SKM-1 treated with dmso at 0.1 percent for 144 hours (cell line): ENCODE data around the gene NUP88.
"Not testable (repeated sequence)": the region's sequence is repeated elsewhere in the genome, so short reads cannot be mapped to it uniquely, and the experiment has no call there.

Experiments used
- DNase-seq: peaks from one replicate; lab custom pipeline; 2025; ENCODE audit not compliant: unreplicated experiment; lab: John Stamatoyannopoulos, UW

The NUP88 gene

GRCh38 chr17:5419356-5419958, at the start of gene NUP88:
Gene NUP88, minus strand, starts transcription at chr17:5419662. Its CDS starts 12 bp downstream, at chr17:5419650.
- peak; percentile 80 for DNase-seq

- DNase-seq, result no peak
Measured at GRCh38 chr17:5468075-5468473, 48.6 kb upstream of the NUP88 start.

- no peak for DNase-seq
Measured at GRCh38 chr17:5467416-5467815, 48.0 kb upstream of the NUP88 start.

GRCh38 chr17:5466295-5466694, 46.8 kb upstream of the NUP88 start:
- no peak for DNase-seq

GRCh38 chr17:5464717-5465507, 45.5 kb upstream of the NUP88 start:
- no peak for DNase-seq

GRCh38 chr17:5446786-5447185, 27.3 kb upstream of the NUP88 start:
- no peak for DNase-seq

- DNase-seq, result no peak
Measured at GRCh38 chr17:5444209-5444608, 24.7 kb upstream of the NUP88 start.

- no peak for DNase-seq
Measured at GRCh38 chr17:5443728-5444127, 24.3 kb upstream of the NUP88 start.

GRCh38 chr17:5439446-5439764, 19.9 kb upstream of the NUP88 start:
- DNase-seq, result no peak

- peak; percentile 78 for DNase-seq
Measured at GRCh38 chr17:5438716-5439445, 19.4 kb upstream of the NUP88 start, which contains the start of gene C1QBP. Gene C1QBP, minus strand, starts transcription at chr17:5439155. Its CDS starts 82 bp downstream, at chr17:5439073.

- DNase-seq, result no peak
Measured at GRCh38 chr17:5437721-5438317, 18.4 kb upstream of the NUP88 start.

- not testable (repeated sequence) for DNase-seq
Measured at GRCh38 chr17:5435781-5436315, 16.4 kb upstream of the NUP88 start.

- no peak for DNase-seq
Measured at GRCh38 chr17:5434984-5435383, 15.5 kb upstream of the NUP88 start.

- no peak for DNase-seq
Measured at GRCh38 chr17:5431949-5432556, 12.6 kb upstream of the NUP88 start.

- not testable (repeated sequence) for DNase-seq
Measured at GRCh38 chr17:5431234-5431633, 11.8 kb upstream of the NUP88 start.

GRCh38 chr17:5430413-5430999, 11.0 kb upstream of the NUP88 start:
- DNase-seq, result no peak

GRCh38 chr17:5429191-5429887, 9.9 kb upstream of the NUP88 start:
- DNase-seq, result no peak

GRCh38 chr17:5425826-5426225, 6.4 kb upstream of the NUP88 start:
- DNase-seq, result no peak

GRCh38 chr17:5424909-5425308, 5.4 kb upstream of the NUP88 start:
- no peak for DNase-seq

GRCh38 chr17:5422505-5422904, 3.0 kb upstream of the NUP88 start:
- DNase-seq, result no peak
